ENCODE results near the gene PPP1R9B.

- no peak for TF ChIP-seq CTCF (IDR thresholded peaks at IDR 0.05; ENCODE audit: poor library complexity)
- TF ChIP-seq EZH2 (IDR thresholded peaks at IDR 0.05; ENCODE audit: borderline replicate concordance) = no peak
Measured at GRCh38 chr17:50177476-50177875, 27.0 kb upstream of the PPP1R9B start.

Data from hepatocyte (in vitro differentiated cells).